Endothelial cell of umbilical vein (primary cell): Measurements from ENCODE around the gene SELENBP1. TPM values are rescaled to one million over a fixed set of nuclear protein-coding genes. Genes with fewer than 3 reads are reported as not detected.
"Not testable (repeated sequence)": the region's sequence is repeated elsewhere in the genome, so short reads cannot be mapped to it uniquely, and the experiment has no call there.

Experiments
- BruUV-seq: library from RNA; stranded (reverse); fragments of 400-500 nt; replicated peaks from 2 replicates; lab custom pipeline; 2021; lab: Mats Ljungman, UMichigan
- CTCF ChIA-PET: fragments of 300-600, 350-600 bp; sonication (Branson Sonifier 250); formaldehyde crosslinking; loops from one replicate; lab custom pipeline; 2021; ENCODE audit warnings: antibody characterized with exemption, inconsistent platforms; lab: Charles Lee
- POLR2A ChIA-PET: fragments of 300-600, 350-600 bp; sonication (Branson Sonifier 250); formaldehyde crosslinking; loops from one replicate; lab custom pipeline; 2021; ENCODE audit warnings: antibody characterized with exemption, inconsistent platforms; lab: Charles Lee
- DNase-seq: peaks from one replicate; pipeline ENCODE4 v3.0.0-alpha.2; 2011; ENCODE audit warnings: low read depth, low spot score
- FAIRE-seq: peaks from 2 replicates; lab custom pipeline; 2011; peaks lifted over from hg19 to GRCh38; lab: Jason Lieb, UNC
- H2AFZ ChIP-seq: 2 replicates; pipeline ENCODE4 v1.6.0; 2012; ENCODE audit warnings: low read depth, low read length, control low read depth, inconsistent platforms
- H3K27ac ChIP-seq: 2 replicates; pipeline ENCODE4 v1.5.1; 2011; ENCODE audit warnings: low read depth, mild to moderate bottlenecking, control low read depth, low read length, moderate library complexity; ENCODE audit not compliant: insufficient read depth
- H3K27me3 ChIP-seq, 2 experiments: 2 replicates each; pipeline versions ENCODE4 v1.6.0 to v1.6.1; 2011; ENCODE audit warnings: low read length in 2 of 2, mixed read lengths in 1 of 2; ENCODE audit not compliant: control insufficient read depth in 2 of 2, insufficient read depth in 2 of 2
- H3K36me3 ChIP-seq, 2 experiments: 2 replicates in 1 of 2; 3 replicates in 1 of 2; pipeline ENCODE4 v1.5.1; 2011; ENCODE audit warnings: low read length in 2 of 2, mild to moderate bottlenecking in 1 of 2, moderate library complexity in 1 of 2; ENCODE audit not compliant: control insufficient read depth in 2 of 2, insufficient read depth in 2 of 2; ENCODE audit errors: extremely low read depth in 1 of 2
- H3K4me1 ChIP-seq: 3 replicates; pipeline ENCODE4 v1.5.1; 2011; ENCODE audit warnings: mild to moderate bottlenecking, low read length; ENCODE audit not compliant: control insufficient read depth, insufficient read depth; ENCODE audit errors: extremely low read depth
- H3K4me2 ChIP-seq: 2 replicates; pipeline ENCODE4 v1.6.1; 2011; ENCODE audit warnings: low read length, control low read depth, mixed read lengths; ENCODE audit not compliant: insufficient read depth
- H3K4me3 ChIP-seq, 3 experiments: fragments of 200-600 bp in 1 of 3; sonication (generic), shearing (Covaris generic) in 1 of 3; replicated peaks in 1 of 3; 2 replicates each; pipeline ENCODE4 v1.5.1; 2011 to 2016; ENCODE audit warnings: control low read depth in 3 of 3, low read length in 3 of 3, mild to moderate bottlenecking in 2 of 3, inconsistent platforms in 1 of 3, low read depth in 1 of 3, moderate library complexity in 1 of 3; ENCODE audit not compliant: insufficient read depth in 1 of 3
- H3K79me2 ChIP-seq: 2 replicates; pipeline ENCODE4 v1.6.0; 2012; ENCODE audit warnings: low read length, inconsistent platforms; ENCODE audit not compliant: control insufficient read depth, insufficient read depth
- H3K9ac ChIP-seq: replicated peaks from 2 replicates; pipeline ENCODE3; 2011; ENCODE audit warnings: low read length, control low read depth; ENCODE audit not compliant: insufficient read depth; ENCODE audit errors: extremely low read depth
- H3K9me1 ChIP-seq: replicated peaks from 3 replicates; pipeline ENCODE4 v1.6.0; 2011; ENCODE audit warnings: mild to moderate bottlenecking, low read length; ENCODE audit not compliant: control insufficient read depth, insufficient read depth; ENCODE audit errors: extremely low read depth
- H3K9me3 ChIP-seq: replicated peaks from 2 replicates; pipeline ENCODE4 v1.5.1; 2012; ENCODE audit warnings: low read length, inconsistent platforms; ENCODE audit not compliant: control insufficient read depth, insufficient read depth
- H4K20me1 ChIP-seq: replicated peaks from 2 replicates; pipeline ENCODE3; 2011; ENCODE audit warnings: mild to moderate bottlenecking, low read length; ENCODE audit not compliant: control insufficient read depth, insufficient read depth; ENCODE audit errors: extremely low read depth
- EZH2 ChIP-seq: IDR thresholded peaks from 2 replicates; pipeline ENCODE4 v1.6.1; 2012; ENCODE audit warnings: borderline replicate concordance, low read depth, mild to moderate bottlenecking, moderate library complexity, low read length, inconsistent platforms; ENCODE audit not compliant: severe bottlenecking
- FOS ChIP-seq: IDR thresholded peaks from 2 replicates; pipeline ENCODE4 v1.6.1; 2011; ENCODE audit warnings: mild to moderate bottlenecking, low read length, moderate library complexity, borderline replicate concordance; ENCODE audit not compliant: insufficient read depth
- GATA2 ChIP-seq: IDR thresholded peaks from 2 replicates; pipeline ENCODE4 v1.7.0; 2011; ENCODE audit warnings: low read depth, mild to moderate bottlenecking, moderate library complexity, mixed read lengths, low read length; ENCODE audit not compliant: insufficient read length, insufficient read depth
- JUN ChIP-seq: IDR thresholded peaks from 2 replicates; pipeline ENCODE4 v1.6.1; 2011; ENCODE audit warnings: borderline replicate concordance, low read depth; ENCODE audit not compliant: insufficient read length, insufficient read depth
- MYC ChIP-seq: IDR thresholded peaks from one replicate; pipeline ENCODE4 v1.6.1; 2011; ENCODE audit warnings: mild to moderate bottlenecking, low read depth, low read length
- POLR2A ChIP-seq: IDR thresholded peaks from 2 replicates; pipeline ENCODE4 v1.6.1; 2012; ENCODE audit warnings: low read depth, mild to moderate bottlenecking, control low read depth, low read length
- POLR2AphosphoS5 ChIP-seq: IDR thresholded peaks from 2 replicates; pipeline ENCODE4 v1.6.1; 2012; ENCODE audit warnings: low read depth, mild to moderate bottlenecking, control low read depth, low read length, moderate library complexity; ENCODE audit not compliant: insufficient read depth
- dilution Hi-C: fragments of 300-500 bp; cut with MboI; formaldehyde crosslinking; loops from one replicate; pipeline ENCODE4 v1.15.0; 2019; ENCODE audit warnings: low sequenced_read_pairs; ENCODE audit not compliant: extremely low pct_ligation_motif_present
- intact Hi-C: fragments of 100-400 bp; cut with micrococcal nuclease; formaldehyde crosslinking; loops from one replicate; pipeline ENCODE4 v1.10.0; 2022
- polyA plus RNA-seq, 4 experiments: library from polyadenylated mRNA; depleted of rRNA in 3 of 4; stranded (reverse) in 3 of 4; unstranded in 1 of 4; fragments of >200 nt; gene quantifications; 2 replicates each; pipeline versions ENCODE4 v1.2.1 to v1.2.3, GENCODE V29; 2011 to 2012; ENCODE audit warnings: missing spikeins in 1 of 4
- total RNA-seq: library from RNA; stranded (reverse); gene quantifications from 2 replicates; pipeline ENCODE4 v1.2.3, GENCODE V29; 2021
- TF ChIP-seq, protein P1 (sequence below), 2 donors: IDR thresholded peaks; 1 replicate in 1 of 2; 2 replicates in 1 of 2; pipeline ENCODE4 v1.5.1; 2011; ENCODE audit warnings: low read length in 2 of 2, mild to moderate bottlenecking in 2 of 2, moderate library complexity in 2 of 2, control low read depth in 1 of 2, inconsistent platforms in 1 of 2, low read depth in 1 of 2; ENCODE audit not compliant: insufficient read depth in 1 of 2; ENCODE audit errors: extremely low read depth in 1 of 2
- TF ChIP-seq, protein P2 (sequence below): IDR thresholded peaks from 2 replicates; pipeline ENCODE4 v1.6.1; 2011; ENCODE audit not compliant: insufficient read depth, insufficient read length

The SELENBP1 gene
- total and polyA plus RNA-seq, 2 donors (not counting 3 experiments of a cell fraction or from before 2014, with no cell fraction given): 18.0 to 40.6 TPM

DNA sequence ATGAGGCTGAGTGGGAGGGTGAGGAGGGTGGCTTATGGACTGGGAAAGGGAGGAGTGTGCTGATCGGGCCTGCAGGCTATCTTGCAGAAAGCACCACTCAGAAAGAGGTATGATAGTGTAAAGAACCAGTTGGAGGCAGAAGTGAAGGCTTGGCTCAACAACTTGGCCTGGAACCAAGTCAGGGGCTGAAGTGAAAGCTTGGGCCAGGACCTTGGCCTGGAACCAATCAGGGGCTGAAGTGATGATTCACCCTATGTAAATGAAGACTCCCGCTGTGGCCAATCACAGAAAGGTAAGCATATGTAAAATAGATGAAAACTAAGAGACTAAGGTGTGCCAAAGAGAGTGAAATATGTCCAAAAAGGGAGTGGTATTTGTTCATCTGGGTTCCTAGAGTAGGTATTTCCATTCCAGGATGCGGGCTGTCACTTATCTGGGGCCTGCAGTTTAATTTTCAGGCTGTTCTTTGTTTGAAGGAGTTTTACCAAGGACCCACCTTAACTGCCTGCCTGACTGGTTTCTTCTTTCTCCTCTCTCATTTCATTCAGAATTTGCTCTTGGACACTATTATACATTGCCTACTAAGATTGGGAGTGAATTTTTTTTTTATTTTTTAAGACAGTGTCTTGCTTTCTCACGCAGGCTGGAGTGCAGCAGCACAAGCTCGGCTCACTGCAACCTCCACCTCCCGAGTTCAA, 20.3 kb downstream of the SELENBP1 start:
- Histone ChIP-seq H3K4me2 (no peak overlapping the region), H3K4me1 (peaks cover 5% of the 10 kb centered on the region), H3K9me1 (no peaks in the 10 kb centered on the region), H3K9me3 (no peaks in the 10 kb centered on the region), H2AFZ (no peak overlapping the region), H3K9ac (no peak overlapping the region), H4K20me1 (no peaks in the 10 kb centered on the region), H3K4me3 (no peak overlapping the region), H3K79me2 (no peaks in the 10 kb centered on the region), H3K27ac (no peak overlapping the region), H3K27me3 (no peaks in the 10 kb centered on the region), H3K36me3 (no peaks in the 10 kb centered on the region)
- TF ChIP-seq POLR2AphosphoS5 (no peak), GATA2 (no peak), EZH2 (no peak), JUN (no peak), FOS (no peak), MYC (no peak), POLR2A (no peak)
- TF ChIP-seq, protein P1, sequence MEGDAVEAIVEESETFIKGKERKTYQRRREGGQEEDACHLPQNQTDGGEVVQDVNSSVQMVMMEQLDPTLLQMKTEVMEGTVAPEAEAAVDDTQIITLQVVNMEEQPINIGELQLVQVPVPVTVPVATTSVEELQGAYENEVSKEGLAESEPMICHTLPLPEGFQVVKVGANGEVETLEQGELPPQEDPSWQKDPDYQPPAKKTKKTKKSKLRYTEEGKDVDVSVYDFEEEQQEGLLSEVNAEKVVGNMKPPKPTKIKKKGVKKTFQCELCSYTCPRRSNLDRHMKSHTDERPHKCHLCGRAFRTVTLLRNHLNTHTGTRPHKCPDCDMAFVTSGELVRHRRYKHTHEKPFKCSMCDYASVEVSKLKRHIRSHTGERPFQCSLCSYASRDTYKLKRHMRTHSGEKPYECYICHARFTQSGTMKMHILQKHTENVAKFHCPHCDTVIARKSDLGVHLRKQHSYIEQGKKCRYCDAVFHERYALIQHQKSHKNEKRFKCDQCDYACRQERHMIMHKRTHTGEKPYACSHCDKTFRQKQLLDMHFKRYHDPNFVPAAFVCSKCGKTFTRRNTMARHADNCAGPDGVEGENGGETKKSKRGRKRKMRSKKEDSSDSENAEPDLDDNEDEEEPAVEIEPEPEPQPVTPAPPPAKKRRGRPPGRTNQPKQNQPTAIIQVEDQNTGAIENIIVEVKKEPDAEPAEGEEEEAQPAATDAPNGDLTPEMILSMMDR (IDR thresholded peaks at IDR 0.05; ENCODE audit: extremely low read depth in 1 of 2, insufficient read depth in 1 of 2, low read depth in 1 of 2, low read length in 2 of 2): no peak
- TF ChIP-seq, protein P2, sequence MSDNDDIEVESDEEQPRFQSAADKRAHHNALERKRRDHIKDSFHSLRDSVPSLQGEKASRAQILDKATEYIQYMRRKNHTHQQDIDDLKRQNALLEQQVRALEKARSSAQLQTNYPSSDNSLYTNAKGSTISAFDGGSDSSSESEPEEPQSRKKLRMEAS: no peak
- DNase-seq (peak; percentile 33), FAIRE-seq (no peak)
- intact Hi-C loops: no loop called here
- dilution Hi-C loops: no loop called here
- ChIA-PET POLR2A (interaction anchor here (0.6 kb wide), 1 partner anchor 10 kb away, joined by 3 read pairs; no protein-coding TSS in a partner anchor), CTCF (interaction anchor here (0.7 to 2.2 kb wide), 4 partner anchors 9 to 20 kb away, joined by 3 to 13 read pairs (median 4); no protein-coding TSS in a partner anchor)
- BruUV-seq: no TSS peak

DNA sequence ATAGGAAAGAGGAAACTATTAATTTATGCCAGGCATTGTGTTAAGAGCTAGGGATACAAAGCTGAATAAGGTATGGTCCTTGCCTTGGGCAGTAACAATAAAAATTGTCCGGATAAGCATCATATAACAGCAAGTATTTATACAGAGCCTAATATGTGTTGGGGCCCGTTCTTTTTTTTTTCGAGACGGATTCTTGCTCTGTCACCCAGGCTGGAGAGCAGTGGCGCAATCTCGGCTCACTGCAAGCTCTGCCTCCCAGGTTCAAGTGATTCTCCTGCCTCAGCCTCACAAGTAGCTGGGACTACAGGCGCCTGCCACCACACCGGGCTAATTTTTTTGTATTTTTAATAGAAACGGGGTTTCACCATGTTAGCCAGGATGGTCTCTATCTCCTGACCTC, 22.2 kb downstream of the SELENBP1 start:
- H3K36me3 ChIP-seq, dilution Hi-C loops, POLR2A ChIA-PET, BruUV-seq, H4K20me1 ChIP-seq, H3K9ac ChIP-seq, H3K27ac ChIP-seq, H3K79me2 ChIP-seq, H3K9me3 ChIP-seq, H3K9me1 ChIP-seq, intact Hi-C loops, H3K4me2 ChIP-seq, DNase-seq, H3K27me3 ChIP-seq, H2AFZ ChIP-seq, FAIRE-seq, H3K4me3 ChIP-seq: not testable (repeated sequence)
- peaks cover 11% of the 10 kb centered on the region for H3K4me1 ChIP-seq
- CTCF ChIA-PET: interaction anchor here (0.9 to 2.2 kb wide), 2 partner anchors 10 to 49 kb away, joined by 3 to 12 read pairs; no protein-coding TSS in a partner anchor
